Measurements from ENCODE around the gene PLEKHA5.

The PLEKHA5 gene

DNA sequence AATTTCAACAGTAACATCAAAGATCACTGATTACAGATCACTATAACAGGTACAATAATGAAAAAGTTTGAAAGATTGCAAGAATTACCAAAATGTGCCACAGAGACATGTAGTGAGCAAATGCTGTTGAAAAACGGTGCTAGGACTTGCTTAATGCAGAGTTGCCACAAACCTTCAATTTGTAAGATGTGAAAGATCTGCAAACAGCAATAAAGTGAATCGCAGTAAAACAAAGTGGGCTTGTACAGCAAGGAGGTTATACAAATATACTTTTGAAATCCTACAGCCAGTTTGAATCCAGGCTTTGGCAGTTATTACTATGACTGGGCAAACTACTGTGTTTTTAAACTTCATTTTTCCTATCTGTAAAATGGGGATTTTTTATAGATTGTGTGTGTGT is 1.0 kb upstream of the PLEKHA5 start:
- DNase-seq (ENCODE audit: low read depth), result no peak

DNA sequence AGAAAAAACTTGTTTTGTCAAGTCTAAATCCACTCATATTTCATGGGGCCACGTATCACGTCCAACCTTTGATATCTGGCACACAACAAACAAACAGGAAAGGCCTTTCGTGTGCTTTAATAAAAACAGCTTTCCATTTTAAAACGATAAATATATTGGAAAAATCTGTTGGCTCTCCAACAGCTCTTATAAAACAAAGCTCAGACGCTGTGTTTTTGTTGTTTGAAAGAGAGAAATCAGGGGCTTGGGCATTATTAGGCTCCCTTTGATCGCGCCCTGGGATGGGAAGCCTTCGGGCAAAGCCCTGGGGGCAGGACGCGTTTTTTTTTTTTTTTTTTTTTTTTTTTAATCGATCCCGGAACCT is 429 bp upstream of the PLEKHA5 start:
- DNase-seq (ENCODE audit: low read depth), result no peak

DNA sequence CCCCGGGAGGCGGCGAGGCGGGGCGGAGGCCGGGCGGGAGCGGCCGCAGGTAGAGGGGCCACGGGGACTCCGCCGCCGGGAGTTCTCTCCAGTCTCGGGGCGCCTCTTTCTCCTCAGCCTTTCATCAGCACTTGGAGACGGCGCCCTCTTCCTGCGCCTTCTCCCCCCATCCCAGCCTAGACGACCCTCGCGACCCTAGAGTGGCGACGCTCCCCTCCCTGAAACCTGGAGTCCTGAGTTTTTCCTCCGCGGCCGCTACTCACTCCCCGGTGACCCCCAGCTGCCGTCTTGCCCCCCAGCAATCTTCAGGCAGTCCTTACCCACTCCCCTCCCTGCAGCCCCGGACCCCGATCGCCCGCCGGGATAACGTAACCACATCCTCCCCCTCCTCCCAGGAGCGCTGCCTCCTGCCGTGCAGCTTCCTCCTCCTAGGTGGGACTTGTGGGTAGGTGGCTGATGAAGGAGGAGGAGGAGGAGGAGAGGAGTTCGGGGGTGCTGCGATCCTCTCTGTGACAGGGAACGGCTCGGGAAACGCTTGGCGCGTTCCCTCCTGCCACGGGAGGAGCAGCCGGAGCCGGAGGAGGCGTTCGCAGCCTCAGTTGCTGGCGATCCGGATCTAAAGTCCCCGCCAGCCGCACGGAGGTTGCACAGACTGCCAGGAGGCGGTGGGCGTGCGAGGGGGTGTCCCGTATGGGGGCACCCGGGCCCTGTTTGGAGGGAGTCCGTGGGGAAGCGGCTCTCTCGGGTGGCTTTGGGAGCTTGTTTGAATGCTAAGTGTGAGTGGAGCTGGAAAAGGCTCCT is 891 bp downstream of the PLEKHA5 start:
- no peak for DNase-seq (ENCODE audit: low read depth)

DNA sequence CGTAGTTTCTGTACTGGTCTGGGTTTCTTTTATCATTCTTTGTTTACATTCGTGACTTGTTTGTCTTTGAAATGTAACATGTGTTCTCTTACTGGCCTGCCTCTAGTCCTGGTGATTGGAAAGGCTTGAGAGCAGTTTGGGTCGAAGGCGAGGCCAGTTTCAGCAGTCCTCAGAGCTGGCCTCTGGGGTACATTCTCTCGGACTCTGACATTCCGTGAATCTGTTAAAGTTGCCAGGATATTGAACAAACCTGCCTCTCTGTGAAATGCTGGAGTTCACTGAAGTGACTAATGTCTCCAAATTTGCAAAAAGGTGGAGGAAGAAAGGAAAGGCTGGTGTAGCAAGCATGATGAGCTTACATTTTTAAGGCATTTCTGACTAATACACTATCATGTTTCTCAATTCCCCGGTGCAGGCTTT is 1.5 kb downstream of the PLEKHA5 start:
- DNase-seq (ENCODE audit: low read depth), result peak; percentile 36

DNA sequence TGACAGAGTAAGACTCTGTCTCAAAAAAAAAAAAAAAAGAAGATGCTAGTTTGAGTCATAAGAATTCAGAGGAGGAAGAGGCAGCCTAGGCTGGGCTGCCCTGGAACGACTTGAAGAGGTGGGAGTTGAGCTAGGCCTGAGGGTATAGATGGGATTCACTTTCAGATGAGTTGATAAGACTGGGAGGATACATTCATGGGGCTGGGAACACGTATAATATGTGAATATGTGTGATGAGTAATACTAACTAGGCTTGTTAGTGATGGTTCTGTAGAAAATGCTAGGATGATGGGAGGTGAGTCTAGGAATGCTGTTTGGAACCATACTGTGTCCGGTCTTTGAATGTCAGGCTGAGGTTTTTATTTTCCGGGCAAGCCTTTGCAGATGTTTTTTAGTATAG is 9.0 kb downstream of the PLEKHA5 start:
- no peak for DNase-seq (ENCODE audit: low read depth)

DNA sequence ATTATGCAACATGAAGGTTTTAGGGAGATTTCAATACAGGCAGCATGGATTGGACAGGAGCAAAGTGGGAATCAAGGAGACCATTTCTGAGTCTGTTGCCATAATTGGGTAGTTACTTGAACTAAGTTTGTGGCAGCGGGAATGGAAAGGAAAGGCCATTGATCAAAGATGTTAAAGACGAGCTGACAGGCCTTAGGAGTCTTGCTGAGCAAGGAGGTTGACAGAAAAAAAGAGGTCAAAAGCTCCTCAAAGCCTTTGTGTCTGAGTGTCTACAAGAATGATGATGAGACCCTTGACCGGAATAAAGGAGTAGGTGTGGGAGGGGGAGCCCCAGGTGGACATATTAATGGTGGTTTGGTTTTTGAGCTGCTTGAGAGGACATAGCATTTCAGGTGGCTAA is 9.4 kb downstream of the PLEKHA5 start:
- DNase-seq (ENCODE audit: low read depth), result no peak

DNA sequence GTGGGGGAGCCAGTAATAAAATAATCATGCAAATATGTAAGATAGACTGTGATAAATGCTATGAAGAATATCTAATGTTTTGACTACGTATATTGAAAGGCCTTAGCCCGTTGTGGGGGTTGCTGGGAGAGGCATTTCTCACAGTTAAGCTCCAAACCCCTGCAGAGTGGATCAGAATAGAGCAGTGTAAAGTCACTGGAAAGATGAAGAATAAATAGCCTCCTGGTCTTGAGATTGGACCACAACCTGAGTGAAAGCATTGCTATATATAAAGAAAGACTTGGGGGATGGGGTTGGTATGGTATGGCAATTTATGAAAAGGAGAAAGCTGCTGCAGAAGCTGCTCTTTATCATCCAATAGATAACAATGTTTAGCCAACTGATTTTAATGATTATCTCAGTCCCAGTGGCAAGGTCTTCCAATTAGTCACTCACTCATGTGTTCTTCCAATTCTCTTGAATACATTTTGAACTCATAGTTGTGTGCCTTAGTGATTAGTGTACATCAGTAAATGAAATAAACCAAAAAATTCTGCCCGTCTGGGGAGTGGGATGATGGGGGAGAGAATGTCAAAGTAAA is 10.2 kb downstream of the PLEKHA5 start:
- DNase-seq (ENCODE audit: low read depth), result no peak

DNA sequence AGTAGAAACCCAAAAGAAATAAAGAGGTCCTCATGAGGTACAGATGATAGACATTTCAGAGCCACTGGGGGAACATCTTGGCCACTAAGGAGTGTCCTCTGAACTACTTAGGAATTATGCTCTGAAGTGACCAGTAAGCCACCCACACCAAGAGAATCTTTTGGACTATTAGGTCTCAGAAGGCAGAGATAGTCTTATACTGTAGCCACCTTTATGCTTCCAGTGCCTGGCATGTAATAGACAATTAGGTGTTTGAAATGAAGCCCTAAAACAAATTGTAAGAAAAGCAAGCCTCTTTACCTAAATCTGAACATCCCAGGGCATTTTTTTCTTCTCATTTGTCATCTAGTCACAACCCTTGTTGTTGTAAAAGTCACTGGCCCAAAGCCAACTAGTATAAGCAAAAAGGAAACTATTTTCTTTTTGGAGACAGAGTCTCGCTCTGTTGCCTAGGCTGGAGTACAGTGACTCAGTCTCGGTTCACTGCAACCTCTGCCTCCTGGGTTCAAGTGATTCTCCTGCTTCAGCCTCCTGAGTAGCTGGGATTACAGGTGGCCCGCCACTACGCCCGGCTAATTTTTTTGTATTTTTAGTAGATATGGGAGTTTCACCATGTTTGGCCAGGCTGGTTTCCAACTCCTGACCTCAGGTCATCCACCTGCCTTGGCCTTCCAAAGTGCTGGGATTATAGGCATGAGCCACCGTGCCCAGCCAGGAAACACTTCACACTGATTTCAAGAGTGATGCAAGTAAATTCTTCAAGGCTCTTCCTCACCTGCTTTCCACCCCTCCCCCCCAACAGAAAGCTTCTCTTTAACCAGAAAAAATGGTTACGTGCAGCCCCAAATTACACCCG is 11.1 kb downstream of the PLEKHA5 start:
- DNase-seq (ENCODE audit: low read depth), result no peak

DNA sequence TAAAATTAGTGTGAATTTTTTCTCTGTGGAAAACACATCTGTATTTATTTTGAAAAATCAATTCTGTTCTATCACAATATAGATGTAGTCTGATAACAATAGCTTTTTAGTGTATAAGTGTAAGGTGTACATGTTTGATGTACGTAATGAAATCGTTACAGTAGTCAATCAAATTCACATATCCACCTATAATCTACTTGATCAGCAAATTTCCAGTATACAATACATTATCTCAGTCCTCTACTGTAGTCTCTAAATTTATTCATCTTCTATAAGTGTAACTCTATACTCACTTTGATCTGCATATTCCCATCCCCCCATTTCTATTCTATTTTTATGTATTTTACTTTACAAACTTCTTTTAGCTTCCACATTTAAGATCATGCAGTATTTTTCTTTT is 13.0 kb downstream of the PLEKHA5 start:
- no peak for DNase-seq (ENCODE audit: low read depth)

DNA sequence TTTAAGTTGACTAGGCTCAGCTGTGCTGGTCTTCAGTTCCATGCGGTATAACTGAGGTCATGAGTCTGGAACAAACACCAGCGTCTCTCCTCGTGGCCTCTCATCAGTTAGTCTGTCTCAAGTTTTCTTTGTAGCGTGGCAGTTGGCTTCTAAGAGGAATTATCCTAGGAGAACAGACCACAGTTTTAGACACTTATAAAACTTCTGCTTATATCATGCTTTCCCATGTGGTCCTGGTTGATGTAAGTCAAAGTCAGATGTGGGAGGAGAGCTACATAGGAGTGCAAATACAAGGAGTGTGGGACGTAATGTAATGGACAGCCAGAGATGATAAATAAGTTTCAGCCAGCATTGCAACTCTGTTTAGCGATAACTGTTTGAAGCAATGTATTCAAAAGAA is 14.8 kb downstream of the PLEKHA5 start:
- DNase-seq (ENCODE audit: low read depth), result no peak

DNA sequence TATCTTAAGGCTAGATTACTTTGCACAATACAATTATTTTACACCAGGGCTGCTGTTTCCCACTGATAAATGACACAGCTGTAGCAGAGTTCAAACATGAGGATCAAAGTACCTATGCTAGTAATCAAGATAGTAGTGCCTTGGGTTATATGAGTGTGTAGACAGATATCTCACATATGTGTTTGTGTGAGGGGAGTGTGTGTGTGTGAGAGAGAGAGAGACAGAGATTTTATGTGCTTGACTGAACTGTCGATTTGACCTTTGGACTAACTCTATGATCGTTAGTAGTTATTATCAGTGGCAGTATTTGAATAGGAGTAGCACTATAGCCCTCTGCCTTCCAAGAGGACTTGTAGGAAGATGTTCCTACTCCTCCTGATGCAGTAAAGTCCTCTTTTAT is 15.5 kb downstream of the PLEKHA5 start:
- no peak for DNase-seq (ENCODE audit: low read depth)

DNA sequence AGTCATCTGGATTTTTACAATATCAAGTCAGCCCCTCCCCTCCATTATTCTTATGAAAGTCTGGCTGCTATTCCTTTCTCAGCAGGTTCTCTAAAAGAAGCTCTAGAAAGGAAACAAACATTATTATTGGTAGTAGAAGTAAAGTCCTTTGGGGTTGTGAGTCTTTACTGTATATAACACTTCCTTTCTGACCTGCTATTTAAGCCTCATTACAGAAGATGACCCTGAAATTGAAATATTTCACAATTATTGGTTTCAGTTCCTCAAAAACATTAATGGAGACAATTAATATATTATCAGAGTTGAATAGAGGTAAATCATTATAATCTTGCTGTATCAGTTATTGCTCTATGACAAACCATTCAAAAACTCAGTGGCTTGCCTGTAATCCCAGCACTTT is 19.3 kb downstream of the PLEKHA5 start:
- DNase-seq (ENCODE audit: low read depth), result no peak

DNA sequence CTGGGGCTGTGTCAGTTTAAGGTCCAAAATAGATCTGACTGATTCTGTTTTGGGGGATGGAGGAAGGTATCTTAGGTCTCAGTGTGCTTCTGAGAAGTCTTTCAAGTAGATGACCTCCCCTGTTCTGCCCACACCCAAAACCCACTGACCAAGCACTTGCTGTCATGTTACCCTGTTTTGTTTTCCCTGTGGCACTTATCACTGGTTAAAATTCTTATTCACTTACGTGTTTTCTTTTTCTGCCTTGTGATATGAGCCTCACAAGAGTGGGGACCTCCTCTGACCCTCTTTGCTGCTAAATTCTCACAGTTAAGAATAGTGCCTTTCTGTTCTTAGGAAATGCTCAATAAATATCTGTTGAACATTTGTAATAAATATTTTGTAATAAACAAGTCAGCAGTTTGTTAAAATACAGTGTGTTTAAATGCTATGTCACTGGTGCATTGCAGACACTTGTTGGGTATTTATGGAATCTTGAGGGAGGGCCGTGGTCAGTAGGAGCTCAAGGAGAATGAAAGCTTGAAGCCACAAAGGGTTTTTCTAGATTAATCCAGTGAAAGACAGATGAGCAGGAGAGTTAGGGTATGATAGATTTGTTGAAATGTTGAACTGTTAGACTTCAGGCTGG is 20.9 kb downstream of the PLEKHA5 start:
- no peak for DNase-seq (ENCODE audit: low read depth)

DNA sequence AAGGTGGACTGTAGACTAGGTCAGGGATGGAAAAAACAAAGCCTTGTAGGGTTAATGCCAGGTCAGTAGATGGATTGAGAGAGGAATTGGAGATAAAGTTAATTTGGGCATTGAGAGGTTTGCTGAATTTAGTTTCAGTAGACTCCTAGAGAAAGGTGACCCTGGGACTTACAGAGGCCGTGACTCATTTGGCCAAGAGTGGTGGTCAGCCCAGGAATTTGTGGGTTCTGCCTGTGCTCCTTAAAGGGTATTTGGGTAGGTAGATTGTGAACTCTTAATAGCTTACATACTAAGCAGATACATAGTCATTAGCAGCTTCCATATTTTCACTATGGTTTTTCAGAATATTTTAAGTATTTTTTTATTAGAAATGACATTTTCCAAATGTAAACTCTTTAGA is 21.8 kb downstream of the PLEKHA5 start:
- DNase-seq (ENCODE audit: low read depth), result no peak

DNA sequence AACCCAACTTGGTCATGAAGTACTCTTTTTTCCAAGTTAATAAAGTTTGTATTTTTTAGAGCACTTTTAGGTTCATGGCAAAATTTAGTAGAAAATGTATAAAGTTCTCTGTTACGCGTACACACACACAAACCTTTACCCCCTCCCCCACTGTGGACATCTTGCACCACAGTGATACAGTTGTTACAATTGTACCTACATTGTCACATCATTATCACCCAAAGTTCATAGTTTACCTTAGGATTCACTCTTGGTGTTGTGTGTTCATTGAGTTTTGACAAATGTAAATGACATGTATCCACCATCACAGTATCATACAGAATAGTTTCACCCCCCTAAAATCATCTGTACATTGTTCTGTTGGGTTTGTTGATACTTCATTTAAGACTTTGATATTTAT is 23.9 kb downstream of the PLEKHA5 start:
- DNase-seq (ENCODE audit: low read depth), result no peak

DNA sequence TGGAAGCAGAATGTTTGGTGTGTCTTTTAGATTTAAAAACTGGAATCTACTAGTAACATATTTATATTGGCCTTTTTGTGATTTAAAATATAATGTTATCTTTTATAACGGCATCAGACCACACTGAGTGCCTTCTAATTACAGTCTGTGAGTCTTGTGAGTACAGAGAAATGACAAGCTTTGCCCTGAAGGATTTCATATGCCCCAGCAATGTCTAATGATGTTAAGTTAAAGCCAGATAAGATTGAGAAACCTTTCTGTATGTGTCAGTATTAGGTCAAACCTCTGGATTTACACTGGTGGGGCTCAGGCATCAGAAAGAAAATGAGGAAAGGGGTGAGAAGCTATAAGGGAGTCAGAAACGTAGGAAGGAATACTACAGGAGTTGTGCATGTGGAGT is 25.2 kb downstream of the PLEKHA5 start:
- DNase-seq (ENCODE audit: low read depth), result no peak

DNA sequence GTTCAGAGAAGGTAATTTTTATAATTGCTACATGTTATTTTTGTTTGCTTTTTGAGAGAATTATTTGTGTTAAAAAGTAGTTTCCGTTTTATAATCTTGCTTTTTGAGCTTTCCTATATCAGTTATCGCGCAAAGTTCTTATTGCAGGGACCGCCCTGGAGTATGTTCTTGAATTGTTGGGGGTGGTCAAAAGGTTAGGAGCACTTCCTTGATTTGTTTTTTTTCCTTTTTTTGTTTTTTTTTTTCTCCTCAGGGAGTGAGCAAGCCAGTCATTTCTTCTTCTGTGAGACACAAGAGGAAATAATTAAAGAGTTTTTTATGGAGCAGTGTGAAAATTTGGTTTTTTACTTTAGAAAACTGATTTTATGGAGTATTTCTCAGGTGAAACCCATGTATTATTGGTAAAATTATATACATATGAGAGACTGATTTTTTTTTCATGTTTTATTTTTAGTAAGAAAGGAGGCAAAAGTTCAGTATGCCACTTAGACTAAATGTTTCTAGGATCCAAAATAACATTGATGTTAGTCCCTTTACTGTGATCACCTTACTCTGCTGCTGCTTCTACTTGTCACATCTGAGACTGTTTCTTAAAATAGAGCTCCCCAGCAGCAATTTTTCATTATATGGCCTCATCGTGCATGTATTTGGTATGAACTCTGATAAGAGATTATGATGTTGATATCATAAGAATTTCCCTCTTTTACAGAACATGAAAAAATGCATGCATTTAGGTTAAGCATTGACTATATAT is 26.6 kb downstream of the PLEKHA5 start:
- DNase-seq (ENCODE audit: low read depth), result no peak

DNA sequence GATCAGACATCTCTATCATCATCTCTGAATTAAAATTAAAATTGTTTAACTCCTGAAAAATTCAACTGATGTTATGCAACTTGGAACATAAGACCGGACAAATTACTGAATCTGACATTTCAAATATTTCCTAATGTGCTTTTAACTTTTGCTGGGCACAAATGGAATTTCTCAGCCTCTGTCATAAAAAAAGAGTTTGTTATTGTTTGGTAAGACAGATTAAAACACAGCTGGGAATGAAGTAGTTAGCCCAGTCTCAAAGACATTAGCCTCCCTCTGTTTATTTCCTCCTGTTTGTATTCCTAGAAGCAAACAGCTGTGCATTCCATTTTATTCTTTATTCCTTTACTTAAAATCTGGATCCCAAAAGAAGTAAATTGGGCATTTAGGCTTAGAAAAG is 29.4 kb downstream of the PLEKHA5 start:
- no peak for DNase-seq (ENCODE audit: low read depth)

DNA sequence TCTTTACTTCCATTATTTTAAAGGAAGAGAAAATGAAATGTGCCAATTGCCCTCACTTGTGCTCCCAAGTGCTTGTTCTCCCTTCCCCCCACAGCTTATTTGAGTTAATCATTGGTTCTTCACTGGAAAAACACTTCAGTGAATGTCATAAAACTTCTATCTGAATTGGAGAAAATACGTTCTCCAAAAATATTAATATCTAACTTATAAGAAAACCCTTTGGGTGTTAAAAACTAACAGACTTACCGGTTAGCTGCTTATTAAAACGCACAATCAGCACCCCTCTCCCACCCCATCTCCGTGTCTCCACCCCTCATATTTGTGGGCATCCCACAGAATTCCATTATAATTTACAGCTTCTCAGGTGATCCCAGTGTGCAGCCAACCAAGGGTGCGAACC is 31.7 kb downstream of the PLEKHA5 start:
- no peak for DNase-seq (ENCODE audit: low read depth)

DNA sequence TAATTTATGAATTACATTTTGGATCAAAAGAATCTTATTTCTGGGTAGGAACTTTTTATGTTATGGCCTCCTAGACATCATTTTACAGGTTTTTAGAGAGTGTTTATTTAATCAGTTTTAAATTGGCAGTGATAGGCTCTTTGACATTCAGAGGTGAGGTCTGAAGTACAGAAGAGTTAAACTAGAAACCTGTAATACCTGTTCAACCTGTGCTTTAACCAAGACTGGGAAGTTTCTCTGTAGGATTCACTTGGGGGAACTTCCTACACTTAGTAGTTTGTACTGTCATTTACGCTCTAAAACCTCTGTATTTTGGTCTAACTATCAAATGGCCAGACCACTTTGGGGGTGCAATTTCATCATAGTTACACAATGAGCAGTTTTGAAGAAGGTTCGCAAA is 35.9 kb downstream of the PLEKHA5 start:
- DNase-seq (ENCODE audit: low read depth), result no peak

DNA sequence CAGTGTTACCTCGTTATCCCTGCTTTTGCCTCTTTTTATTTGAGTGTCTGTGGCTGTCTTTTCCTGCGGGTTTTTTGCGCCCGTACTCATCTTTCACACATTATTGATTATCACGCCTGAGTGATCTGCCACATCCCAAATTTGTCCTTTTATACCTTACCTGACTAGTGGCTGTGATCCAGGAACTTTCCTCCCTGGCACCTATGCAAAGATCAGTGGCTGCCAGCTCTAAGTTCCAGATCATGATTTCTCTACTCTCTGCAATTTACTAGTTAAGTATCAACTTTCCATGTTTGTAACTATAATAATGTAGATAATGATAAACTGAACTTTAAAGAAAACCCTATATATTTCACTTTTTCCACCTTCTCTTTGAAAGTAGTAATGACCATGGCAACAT is 36.9 kb downstream of the PLEKHA5 start:
- DNase-seq (ENCODE audit: low read depth), result no peak

DNA sequence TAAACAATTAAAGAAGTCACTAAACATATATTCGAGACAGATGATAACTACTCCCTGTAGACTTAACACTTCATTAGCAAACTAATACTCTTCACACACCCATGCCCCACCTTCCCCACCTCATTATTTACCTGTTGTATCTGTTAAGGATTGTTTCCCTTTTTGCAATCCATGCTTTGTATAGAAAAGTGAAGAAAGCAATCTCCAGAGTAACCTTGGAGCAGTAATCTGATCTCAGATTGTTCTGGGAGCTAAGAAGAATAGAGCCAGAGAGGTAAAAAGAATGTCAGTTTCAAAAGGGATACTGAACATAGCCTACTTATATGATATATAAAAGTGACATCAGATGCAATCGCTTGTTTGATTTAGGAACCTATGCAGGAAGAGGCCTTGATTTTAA is 37.4 kb downstream of the PLEKHA5 start:
- DNase-seq (ENCODE audit: low read depth), result no peak
